Stimulated activated CD4-positive, alpha-beta T cell treated with anti-CD3 and anti-CD28 coated beads, Interleukin-1b, Interleukin-23, amount 100 ng/mL, for 24 hours (primary cell): ENCODE data around the gene TMEM179.
"Not testable (repeated sequence)": the region's sequence is repeated elsewhere in the genome, so short reads cannot be mapped to it uniquely, and the experiment has no call there.

Experiments used
- DNase-seq, 4 experiments: peaks; one replicate each; pipeline ENCODE4 v3.0.0-alpha.2; 2020; ENCODE audit warnings: low read depth in 4 of 4, low spot score in 1 of 4

TMEM179 gene

DNA sequence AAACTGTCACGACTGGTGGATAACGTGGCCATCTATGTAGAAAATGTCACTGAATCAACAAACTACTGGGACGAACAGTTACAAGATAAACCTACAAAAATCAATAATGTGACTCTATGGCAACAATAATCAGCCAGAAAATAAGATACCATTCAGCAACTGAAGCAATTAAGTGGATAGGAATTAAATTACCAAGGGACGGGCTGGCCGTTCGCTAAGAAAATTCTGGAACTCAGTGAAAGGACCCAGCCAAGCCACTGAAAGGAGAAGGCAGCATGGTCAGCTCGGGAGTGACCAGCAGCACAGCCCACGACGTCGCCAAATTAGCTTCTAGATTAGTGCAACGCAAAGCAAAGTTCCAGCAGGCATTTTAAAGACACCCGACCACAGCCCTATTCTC, 33.6 kb upstream of the TMEM179 start:
- no peak for DNase-seq

- DNase-seq: no peak
These were observed 33.0 kb upstream of the TMEM179 start for GRCh38 chr14:104637546-104638003.

DNA sequence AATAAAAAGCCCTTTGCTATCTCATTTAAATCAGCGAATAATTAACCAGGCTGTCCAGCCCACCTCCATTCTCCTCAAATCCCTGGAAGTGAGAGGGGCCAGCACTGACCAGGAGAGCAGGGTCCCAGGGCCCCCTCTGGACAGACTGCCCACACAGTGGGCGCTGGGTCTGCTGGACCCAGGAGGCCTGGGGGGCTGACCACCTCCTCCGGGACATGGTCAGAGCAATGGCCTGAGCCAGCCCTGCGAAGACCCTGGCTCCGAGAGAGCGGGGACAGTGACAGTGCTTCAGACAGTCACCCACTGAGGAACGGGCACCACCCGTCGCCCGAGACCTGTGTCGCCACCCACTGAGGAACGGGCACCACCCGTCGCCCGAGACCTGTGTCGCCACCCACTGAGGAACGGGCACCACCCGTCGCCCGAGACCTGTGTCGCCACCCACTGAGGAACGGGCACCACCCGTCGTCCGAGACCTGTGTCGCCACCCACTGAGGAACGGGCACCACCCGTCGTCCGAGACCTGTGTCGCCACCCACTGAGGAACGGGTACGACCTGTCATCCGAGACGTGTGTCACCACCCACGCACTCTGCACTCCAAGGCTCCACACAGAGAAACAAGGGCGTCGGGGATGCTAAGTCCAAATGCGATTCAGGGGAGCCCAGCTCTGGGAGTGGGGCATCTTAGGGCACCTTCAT, 32.4 kb upstream of the TMEM179 start:
- not testable (repeated sequence) for DNase-seq

DNA sequence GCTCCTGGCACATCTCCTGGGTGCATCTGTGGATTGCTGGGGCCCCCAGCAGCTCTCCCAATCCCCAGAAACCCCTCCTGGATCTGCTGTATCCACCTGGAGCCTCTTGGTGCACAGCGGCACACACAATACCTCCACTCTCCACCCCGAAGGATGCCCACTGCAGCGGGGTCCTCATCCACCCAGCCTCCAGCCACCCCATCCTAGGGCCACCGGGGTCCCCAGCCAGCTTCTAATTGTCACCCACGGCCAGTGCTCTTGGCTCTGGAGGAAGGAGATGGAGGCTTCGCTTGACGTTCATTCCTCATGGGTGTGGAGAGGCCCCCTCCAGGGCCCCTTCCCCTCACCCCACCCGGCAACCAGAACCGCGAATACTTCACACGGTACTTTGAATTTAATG, 31.6 kb upstream of the TMEM179 start:
- DNase-seq: no peak

DNA sequence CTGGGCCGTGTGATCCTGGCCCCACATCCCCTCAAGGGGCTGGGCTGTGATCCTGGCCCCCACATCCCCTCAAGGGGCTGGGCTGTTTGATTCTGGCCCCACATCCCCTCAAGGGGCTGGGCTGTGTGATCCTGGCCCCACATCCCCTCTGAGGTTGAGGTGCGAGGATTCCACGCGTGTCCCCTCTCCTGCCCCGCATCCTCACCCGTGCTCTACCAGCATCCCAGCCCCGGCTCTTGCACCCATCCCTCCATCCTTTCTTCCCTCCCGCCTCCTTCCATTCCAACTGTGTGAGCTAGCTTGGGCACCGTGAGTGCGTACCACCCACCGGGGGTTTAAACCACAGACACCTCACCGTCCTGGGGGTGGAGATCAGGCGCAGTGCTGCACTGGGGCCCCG, 31.1 kb upstream of the TMEM179 start:
- no peak for DNase-seq

DNA sequence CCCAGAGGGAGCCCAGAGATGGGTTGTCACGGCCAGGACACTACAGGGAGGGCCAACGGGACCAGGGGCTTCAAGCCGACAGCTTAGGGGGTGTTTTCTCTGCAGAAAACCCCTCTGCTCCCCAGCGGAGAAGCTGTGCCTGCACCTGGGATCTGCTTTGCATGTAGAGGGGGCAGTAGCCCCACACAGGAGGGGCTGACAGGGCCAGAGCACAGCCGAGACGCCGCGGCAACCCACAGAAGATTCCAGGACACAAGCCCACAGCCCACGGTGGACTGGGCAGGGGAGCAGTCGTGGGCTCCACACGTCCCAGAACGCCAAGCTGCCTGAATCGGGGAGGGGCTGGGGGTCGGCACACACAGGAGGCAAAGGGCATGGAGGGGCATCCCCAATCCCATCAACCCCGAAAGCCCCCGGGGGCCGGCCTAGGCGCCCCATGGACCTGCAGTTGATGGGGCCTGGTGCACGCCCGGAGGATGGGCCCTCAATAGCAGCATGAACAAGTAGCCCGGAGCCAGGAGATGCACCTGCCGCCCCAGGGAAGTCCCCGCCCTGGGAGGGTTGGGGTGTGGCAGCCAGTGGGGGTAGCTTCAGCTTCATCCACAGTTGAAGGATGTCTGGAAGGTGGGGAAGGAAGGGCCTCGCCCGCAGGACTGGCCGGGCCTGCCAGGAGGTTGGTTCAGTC, 30.5 kb upstream of the TMEM179 start:
- no peak for DNase-seq

- no peak for DNase-seq
These were observed 29.7 kb upstream of the TMEM179 start for GRCh38 chr14:104634138-104634760.

DNA sequence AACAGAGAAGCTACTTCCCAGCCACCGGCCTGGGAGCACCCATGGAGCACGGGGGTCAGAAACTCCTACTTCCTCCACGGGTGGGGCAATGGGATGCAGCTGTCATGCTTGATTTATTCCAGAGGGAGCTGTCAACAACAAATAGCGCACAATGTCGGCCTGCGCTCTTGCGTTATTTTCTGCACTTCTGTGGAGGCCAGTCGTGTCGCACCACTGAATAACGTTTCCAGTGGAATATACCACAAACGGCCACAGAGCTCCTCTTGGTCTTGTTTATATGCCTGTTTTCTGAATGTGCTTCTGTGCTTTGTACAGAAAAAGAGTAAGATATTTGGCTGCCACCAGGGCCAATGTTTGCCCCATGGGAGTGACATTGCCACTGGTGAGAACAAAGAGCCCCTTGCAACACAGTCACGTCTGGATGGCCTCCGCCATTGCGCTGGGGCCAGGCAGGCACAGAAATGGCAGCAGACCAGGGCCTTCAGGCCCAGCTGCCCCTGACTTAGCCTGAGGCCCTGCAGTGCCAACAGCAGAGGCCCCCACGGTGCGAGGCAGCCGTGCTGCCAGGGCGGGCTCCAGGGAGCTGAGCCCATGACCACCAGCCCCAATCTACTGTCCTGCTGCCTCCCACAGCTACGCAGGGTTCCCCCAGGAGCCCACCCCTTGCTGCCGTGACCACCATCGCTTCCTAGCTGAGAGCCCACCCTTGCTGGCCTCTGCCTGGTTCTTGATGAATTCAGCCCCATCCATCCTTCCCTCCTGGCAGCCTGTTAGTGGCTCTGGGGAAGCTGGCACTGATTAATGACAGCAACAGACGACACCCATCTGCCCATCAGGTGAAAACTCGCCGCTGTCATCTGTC, 28.9 kb upstream of the TMEM179 start:
- DNase-seq: no peak

GRCh38 chr14:104632781-104633180, 28.2 kb upstream of the TMEM179 start:
- no peak for DNase-seq

GRCh38 chr14:104624939-104625338, 20.4 kb upstream of the TMEM179 start:
- no peak for DNase-seq

GRCh38 chr14:104614126-104614812, 9.7 kb upstream of the TMEM179 start:
- DNase-seq: no peak

- no peak for DNase-seq
These were observed 7.3 kb upstream of the TMEM179 start for GRCh38 chr14:104611881-104612280.

DNA sequence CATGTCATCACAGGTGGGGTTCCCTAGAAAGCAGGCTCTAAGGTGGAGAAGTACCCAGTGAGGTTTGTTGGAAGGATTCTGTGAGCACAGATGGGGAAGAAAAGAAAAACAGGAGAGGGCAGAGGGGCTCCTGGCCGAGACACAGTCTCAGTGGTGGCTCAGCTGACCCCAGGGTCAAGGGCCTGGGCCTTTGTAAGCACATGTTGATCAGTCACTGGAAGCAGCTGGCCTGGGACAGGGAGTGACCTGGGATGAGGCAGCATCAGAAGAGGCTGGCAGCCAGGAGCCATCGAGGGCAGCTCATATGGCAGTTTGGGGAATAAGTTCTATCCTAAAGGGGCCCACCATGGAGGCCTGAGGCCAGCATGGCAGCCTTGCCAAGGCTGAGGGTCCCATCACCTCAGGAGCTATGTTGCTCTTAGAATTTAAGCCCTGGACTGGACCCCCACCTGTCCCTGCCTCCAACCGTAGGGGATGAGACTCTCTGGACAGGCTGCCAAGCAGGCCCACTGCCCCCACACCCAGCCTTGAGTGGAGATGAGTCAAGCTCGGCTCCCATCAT, 6.3 kb upstream of the TMEM179 start:
- DNase-seq: no peak

DNA sequence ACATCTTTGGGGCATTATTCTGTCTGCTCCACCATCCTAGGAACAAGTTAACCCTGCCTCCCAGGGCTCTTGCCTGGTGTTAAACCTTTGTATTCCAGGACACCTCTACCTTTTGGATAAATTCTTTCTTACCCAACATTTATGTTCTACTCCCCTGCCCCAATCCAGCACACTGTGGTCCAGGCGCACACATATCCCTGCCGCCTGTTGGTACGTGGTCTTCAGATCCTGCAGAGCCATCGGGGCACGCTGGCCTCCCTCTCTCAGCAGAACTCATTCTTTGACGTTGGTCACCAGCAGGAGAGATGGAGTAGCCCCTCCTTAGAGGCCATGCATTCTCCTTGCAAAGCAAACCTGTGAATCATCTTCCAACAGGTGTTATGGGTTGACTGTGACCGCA, 5.1 kb upstream of the TMEM179 start:
- DNase-seq: no peak

GRCh38 chr14:104603711-104604401, 716 bp downstream of the TMEM179 start:
- no peak for DNase-seq

- no peak for DNase-seq
These were observed 1.6 kb downstream of the TMEM179 start for GRCh38 chr14:104602933-104603325.

- no peak for DNase-seq
These were observed 2.1 kb downstream of the TMEM179 start for GRCh38 chr14:104602315-104602932.

DNA sequence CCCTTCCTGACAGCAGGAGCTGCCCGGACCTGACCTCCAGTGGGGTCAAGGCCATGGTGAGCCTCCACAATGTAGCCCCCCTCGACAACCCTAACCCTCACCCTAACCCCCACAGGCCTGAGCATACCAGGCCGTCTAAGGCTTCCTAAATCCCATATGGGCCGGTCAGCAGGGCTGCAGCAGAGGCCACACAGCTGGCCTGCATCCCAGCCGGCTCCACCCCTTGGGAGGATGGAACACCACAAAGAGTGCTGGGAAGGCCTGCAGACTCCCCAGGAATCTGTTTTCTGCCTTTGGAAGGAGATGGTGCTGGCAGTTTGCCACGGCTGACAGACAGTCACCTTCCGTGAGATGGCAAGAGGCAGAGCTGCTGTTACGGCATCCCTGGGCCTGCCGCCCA, 2.8 kb downstream of the TMEM179 start:
- no peak for DNase-seq

GRCh38 chr14:104600805-104601204, 3.8 kb downstream of the TMEM179 start:
- DNase-seq: no peak
